MM.1S (cell line): ENCODE results near the gene LIPJ.

Source experiments
- CTCF ChIP-seq: fragments of 300-600 bp; sonication (generic); IDR thresholded peaks from 2 replicates; pipeline ENCODE4 v1.5.1; 2016; ENCODE audit warnings: antibody characterized with exemption, low read length, mixed read lengths
- EZH2phosphoT487 ChIP-seq: fragments of 300-600 bp; sonication (generic); IDR thresholded peaks from 2 replicates; pipeline ENCODE4 v1.6.1; 2018; ENCODE audit warnings: antibody characterized with exemption, low read length

- TF ChIP-seq EZH2phosphoT487 (no peak), CTCF (no peak)
Measured at GRCh38 chr10:88583584-88583957, 3.0 kb upstream of the LIPJ start.
